Suprapubic skin (tissue), 4 donors: ENCODE data around the gene FIZ1.

Experiments
- CTCF ChIP-seq, 2 donors: fragments of 200-600 bp in 1 of 2; fragments of 450-650 bp in 1 of 2; sonication (generic) in 1 of 2; IDR thresholded peaks; one replicate each; pipeline ENCODE4 v1.5.1; 2016 to 2019; ENCODE audit warnings: antibody characterized with exemption in 2 of 2, mild to moderate bottlenecking in 1 of 2, moderate library complexity in 1 of 2
- EP300 ChIP-seq: sonication (generic); formaldehyde crosslinking; IDR thresholded peaks from one replicate; pipeline ENCODE4 v1.6.1; 2017; ENCODE audit warnings: antibody characterized with exemption
- POLR2A ChIP-seq, 2 donors: fragments of 450-650 bp; IDR thresholded peaks; one replicate each; pipeline ENCODE4 v1.6.1; 2017; ENCODE audit warnings: antibody characterized with exemption in 2 of 2, mild to moderate bottlenecking in 2 of 2, moderate library complexity in 2 of 2
- POLR2AphosphoS5 ChIP-seq, 3 donors: sonication (generic); formaldehyde crosslinking; IDR thresholded peaks; one replicate each; pipeline ENCODE4 v1.6.1; 2017; ENCODE audit warnings: antibody characterized with exemption in 3 of 3

GRCh38 chr19:55549500-55550320 lies 49.6 kb downstream of the FIZ1 start:
- TF ChIP-seq POLR2A (IDR thresholded peaks at IDR 0.05) (no peak), POLR2AphosphoS5 (IDR thresholded peaks at IDR 0.05) (no peak), CTCF (IDR thresholded peaks at IDR 0.05) (no peak), EP300 (no peak)
